GM18519 (cell line): Measurements from ENCODE around the gene POLN.

ENCODE experiments used
- ATAC-seq: cut with Tn5 transposase; IDR thresholded peaks from one replicate; pipeline ENCODE4 v1.9.1; 2021; ENCODE audit warnings: mild to moderate bottlenecking, moderate library complexity; ENCODE audit not compliant: unreplicated experiment, low FRiP score

The POLN gene

DNA sequence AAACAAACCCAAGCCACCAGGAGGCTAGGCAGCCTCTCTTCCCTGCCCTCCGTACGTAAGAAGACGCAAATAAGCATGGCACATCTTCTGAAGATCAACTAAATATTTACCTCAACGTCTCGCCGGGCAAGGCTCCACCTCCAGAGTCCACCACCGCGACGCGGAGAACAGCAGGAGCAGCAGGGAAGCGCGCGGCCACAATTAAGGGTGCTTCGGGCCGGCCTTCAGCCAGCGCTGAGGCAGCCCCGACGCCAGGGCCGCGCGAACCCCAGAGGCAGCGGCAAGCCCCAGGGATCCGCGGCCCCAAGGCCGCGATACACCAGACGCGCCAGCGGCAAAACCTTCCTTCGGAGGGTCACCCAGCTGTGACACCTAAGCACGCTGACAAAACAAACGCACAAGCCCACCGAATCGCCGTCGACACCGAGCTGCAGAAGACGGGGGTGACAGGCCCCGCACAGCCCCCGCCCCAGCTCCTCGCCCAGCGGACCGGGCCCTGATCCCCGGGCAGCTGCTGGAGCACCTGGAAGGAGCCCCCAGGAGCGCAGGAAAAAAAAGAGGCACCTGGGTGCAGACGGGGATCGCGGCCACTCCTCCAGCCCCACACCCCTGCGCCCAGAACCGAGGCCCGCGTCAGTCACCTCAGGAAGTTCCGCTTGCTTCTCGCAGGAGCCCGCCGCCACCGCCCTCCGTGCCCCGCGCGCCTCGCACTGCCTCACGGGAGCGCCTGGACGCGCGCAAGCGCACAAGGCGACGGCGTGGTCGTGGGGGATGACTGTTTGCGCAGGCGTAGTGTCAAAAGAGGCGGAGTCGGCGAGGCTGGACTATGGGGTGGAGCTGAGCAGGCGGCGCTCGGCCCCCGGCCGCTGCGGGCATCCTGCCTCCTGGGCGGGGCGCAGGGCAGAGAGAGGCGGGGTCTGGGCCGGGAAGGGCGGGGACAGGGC lies at the start of gene POLN, which contains the start of gene HAUS3:
Gene POLN, minus strand, starts transcription at position 712 of the 944 bp plus-strand sequence. CDS start 12,890 bp downstream, outside the sequence.
Gene HAUS3, minus strand, starts transcription at position 712 of the 944 bp plus-strand sequence. CDS start 1,175 bp downstream, outside the sequence.
- ATAC-seq: peak; percentile 84

DNA sequence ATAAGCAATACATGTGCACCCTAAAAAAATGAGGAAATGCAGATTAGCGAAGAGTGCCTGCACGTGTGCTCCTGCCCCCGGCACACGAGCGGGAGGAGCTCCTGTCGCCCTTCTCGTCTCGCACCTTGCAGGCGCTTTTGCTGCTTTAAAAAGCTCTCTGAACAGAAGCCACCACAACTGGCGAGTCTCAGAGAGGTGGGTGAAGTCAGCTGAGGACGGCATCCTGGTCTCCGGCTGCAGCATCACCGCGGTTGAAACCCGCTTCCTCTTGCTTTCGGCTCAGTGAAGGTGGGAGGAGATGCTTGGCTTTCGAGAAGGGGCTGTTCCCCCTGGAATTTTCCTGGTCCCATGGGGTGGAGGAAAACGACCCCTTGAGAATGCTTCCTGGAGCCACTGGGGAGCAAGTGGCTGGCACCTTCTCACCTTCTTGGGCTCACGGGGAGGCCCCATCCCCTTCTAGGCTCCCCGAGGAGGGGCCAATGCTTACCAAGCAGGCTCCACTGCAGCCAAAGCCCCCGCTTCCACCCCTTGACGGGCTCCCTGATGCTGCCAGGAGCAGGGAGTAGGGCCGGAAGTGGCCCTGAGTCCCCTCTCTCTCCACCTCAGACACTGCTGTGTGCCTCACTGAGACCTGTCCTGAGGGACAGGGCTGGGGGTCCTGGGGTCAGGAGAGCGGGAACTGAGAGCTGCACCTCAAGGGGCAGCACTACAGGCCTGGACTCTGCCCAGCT lies 49.2 kb upstream of the POLN start:
- no peak for ATAC-seq

DNA sequence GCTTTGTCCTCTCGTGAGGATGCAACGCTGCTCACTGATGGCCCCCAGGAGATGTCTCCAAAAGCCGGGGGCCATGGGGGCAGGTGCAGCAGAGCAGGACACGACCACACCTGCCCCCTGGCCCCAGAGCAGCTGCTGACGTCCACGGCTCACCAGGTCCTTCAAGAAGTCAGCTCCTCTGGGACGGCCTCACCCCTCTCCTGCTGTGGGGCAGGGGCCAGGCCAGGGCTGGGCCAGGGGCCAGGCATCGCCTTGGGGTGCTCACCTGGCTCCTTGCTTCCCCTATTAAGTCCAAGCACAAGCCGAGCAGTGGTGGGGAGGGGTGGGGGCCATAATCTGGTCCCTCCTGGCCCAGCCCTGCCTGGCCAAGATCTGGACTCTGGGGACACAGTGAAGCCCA lies 48.6 kb upstream of the POLN start:
- no peak for ATAC-seq

DNA sequence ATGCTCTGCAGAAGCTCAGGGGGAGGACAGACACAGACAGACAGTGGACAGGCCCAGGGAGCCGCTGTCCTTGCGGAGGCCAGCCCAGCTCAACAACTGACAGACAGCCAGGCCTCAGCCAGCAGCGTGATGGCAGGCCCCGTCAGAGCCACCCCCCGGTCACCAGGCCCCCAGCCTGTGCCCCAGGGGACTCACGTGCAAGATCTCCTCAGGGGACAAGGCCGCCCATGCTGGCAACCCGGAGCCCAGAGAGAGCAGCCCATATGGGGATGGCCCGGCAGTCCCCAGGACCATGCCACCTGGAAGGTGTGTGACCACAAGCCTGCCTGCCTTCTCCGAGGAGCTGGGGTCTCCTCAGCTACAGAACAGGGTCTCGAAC lies 48.0 kb upstream of the POLN start:
- no peak for ATAC-seq

DNA sequence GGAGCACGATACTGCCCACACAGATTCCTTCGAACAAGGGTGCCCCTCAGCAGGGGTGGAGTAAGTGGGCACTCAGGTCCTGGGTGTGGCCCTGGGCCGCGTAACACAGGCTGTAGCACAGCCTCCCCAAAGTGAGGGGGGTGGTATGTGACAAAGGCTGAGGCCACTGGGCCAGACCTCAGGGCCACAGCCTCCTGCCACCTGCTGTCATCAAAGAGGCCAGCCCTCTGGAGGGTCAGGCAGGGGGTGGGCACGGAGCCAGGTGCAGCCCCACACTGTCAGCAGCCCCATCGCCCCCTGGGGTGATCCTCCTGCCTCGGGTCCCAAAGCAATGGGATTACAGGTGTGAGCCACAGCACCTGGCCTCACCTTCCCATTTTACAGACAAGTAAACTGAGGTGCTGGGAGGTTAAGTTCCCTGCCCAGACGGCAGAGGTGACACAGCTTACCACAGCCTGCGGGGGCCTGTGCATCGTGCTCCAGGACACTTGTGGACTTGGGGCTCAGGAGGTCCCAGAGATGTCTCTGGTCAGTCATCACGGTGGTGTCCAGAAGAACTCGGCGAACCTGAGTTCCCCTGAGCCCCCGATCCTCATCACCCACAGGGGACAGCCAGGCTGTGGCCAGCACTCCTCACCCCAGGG lies 47.5 kb upstream of the POLN start:
- ATAC-seq: no peak

DNA sequence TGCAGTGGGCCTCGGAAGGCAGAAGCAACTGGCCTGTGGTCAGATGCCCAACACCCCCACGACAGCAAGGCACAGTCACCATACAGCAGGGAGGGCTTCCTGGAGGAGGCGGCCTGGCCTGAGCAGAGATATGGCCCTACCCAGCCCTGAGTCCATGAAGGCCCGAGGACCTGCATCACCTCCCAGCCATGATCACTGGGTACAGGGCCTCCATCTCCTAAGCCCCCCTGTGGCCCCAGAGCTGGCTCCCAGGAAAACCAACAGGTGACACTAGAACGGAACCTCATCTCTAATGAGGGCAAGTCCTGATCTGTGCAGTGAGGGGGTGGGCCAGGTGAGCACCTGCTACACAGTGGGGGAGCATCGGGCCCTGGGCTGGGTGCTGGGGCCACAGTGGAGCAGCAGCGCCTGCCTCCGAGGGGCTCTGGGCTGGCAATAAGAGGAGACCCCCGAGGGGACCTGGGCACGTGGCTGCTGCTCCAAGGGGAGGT lies 46.2 kb upstream of the POLN start:
- no peak for ATAC-seq

DNA sequence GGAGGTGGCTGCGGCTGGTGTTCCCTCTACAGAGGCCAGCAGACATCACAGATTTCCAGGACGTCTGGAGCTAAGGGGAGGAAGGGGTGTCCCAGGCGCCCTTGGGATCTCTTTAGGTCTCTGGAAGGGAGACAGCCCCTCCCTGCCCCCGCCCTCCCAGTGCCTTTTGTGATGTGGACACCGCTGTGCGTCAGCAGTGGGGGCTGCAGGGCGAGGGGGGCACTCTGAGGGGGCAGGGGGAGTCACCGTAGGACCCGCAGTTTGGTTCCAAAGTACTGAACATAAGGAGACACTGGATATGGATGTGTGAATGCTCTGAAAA lies 45.6 kb upstream of the POLN start:
- no peak for ATAC-seq

DNA sequence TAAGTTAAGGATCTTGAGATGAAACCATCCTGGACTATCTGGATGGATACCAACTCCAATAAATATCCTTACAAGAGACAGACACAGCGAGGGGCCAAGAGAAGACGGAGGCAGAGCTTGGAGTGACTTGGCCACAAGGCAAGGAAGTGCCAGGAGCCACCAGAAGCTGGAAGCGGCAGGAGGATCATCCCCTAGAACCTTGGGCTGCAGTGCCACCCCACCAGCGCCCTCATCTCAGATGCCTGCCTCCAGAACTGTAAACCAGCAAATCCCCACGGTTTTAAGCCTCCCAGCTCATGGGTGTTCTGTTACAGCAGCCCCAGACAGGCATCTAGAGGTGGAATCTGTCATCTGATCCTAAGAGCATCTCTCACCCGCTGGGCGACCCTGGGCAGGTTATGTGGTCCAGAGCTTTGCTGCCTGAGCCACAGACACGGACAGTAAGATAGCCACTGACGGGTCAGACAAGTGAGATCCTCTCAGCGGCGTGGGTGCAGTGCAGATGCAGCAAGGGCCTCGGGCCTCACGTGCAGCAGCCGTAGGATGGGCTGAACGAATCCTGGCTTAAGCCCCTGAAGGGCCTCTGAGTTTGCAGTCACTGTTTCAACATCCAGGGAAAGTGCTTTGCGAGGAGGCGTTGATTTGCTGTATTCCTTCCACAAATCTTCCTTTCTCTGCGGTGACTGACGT lies 45.1 kb upstream of the POLN start:
- ATAC-seq: no peak

DNA sequence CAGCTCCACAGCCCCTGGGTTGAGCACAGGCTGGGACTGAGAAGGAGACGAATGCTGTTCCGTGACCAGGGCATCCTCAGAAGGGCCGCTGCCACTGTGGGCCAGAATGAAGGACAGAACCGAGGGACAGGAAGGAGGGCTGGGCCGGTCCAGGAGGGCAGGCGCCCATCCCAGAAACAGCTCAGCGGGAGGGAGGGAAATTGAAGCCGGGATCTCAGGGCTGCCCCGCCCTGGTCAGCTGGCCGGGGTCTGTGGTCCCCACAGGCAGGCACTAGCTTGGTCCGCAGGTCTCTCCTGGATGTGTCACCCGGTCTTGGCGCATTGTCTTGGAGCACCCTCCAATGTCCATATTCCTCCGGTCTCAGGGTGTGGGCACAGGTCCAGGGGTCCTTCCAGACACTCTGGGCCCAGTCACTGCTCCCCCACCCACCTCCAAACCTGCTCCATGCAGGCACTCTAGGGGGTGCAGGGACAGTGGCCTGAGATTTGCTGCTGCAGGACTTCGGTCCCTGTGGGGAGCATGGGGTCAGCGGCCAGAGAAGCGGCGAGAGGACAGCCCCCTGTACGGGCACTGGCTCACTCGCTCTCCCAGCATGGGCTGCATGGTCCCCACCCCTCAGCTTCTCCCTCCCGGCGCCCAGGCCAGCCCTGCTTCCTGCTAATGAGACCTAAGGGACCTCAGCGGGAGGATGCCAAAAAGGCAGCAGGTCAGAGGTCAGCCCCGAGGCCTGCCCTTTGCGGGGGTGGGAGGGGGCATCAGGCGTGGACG lies 43.9 kb upstream of the POLN start:
- no peak for ATAC-seq

DNA sequence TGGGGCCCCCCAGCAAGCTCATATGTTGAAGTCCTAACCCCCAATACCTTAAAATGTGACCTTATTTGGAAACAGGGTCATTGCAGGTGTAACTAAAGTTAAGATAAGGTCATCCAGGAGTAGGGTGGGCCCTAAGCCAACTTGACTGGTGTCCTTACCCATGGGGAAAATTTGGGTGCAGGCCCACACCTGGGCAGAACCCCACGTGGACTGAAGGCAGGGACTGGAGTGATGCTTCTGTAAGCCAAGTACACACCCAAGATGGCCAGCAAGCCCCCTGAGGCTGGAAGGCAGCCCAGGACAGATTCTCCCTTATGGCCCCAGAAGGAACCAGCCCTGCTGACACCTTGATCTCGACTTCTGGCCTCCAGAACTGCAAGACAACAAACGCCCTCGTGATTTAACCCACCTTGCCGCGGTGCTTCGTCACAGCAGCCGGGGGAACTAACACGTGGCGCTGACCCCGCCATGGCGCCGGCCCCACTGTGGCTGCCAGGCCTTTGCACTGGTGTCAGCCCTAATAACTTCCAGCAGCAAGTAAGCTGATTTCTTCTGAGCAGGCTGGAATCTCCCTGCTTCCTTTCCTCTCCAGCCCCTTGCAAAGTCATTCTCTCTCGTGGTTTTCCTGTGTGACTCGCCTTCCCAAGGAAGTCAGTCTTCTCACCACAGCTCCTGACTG lies 43.2 kb upstream of the POLN start:
- no peak for ATAC-seq

DNA sequence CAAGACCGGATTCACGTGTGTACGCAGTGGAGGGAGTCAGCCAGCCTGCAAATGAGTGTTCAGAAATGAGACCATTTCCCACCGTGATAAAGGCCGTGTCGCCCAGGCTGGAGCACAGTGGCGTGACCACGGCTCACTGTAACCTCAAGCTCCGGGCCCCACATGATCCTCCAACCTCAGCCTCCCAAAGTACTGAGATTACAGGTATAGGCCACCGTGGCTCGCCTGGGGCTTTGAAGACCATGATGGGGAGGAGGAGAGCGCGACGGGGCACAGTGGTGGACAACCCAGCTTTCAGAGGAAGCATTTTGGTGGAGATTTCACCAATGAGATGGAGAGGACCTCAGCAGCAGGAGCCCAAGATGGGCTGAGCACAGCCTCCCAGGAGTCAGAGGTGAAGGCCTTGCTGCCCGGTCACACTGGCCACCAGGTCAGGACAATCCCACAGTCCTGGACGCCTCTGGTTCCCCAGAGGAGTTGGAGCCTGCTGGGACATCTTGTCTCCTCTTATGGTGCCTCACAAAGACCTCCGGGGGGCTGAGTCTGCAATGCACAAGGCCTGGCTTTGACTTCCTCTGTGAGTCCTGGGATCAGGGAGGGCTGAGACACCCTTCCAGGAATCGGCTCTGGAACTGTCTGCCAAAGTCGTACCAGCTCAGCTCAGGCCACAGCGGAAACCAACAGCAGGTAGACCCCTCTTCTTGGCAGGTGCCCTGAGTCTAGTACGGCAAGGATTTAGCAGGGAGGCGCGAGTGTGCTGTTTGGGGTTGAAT lies 42.4 kb upstream of the POLN start:
- ATAC-seq: no peak

DNA sequence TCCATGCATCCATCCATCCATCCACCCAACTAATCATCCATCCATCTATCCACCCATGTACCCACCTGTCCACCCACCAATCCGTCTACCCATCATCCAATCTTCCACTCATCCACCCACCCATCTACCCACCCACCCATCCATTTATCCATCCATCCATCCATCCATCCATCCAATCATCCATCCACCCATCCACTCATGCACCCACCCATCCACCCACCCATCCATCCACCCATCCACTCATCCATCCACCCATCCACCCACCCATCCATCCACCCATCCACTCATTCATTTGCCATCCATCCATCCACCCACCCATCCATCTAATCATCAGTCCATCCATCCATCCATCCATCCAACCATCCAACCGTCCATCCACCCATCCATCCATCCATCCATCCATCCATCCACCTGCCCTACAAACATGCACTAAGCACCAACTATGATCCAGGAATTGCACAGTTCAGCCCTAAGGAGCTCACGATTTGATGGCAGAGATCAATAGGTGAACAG lies 41.3 kb upstream of the POLN start:
- ATAC-seq: no peak

DNA sequence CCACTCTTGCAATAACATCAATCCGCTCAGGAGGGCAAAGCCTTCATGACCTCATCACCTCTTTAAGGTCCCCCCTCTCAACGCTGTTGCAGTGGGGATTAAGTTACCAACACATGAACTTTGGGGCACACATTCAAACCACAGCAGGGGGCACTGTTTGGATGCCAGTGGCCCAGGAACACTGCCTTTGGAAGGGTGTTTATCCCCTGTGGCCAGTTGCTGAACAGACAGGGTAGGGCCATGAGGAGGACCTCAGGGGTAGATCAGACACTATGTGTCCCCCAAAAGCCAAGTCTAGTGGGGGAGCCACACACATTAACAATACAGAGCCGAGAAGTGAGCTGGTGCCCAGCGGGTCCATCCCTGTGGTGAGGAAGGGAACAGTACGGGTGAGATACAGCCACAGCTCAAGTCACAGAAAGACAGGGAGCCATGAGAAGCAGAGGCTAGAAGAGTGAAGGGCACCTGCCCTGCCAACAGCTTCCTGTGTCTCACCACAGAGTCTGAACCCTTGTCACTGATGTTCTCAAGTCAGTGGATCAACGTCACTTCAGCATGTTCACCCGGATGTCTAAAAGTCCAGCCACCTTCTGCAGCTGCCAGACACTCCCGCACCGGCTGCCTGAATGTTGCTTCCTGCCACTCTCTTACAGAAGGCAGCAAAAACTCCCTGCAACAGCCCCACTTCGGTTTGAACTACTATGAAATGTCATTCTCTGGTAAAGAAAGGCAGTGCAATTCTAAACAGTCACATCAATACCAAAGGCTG lies 39.8 kb upstream of the POLN start:
- no peak for ATAC-seq

DNA sequence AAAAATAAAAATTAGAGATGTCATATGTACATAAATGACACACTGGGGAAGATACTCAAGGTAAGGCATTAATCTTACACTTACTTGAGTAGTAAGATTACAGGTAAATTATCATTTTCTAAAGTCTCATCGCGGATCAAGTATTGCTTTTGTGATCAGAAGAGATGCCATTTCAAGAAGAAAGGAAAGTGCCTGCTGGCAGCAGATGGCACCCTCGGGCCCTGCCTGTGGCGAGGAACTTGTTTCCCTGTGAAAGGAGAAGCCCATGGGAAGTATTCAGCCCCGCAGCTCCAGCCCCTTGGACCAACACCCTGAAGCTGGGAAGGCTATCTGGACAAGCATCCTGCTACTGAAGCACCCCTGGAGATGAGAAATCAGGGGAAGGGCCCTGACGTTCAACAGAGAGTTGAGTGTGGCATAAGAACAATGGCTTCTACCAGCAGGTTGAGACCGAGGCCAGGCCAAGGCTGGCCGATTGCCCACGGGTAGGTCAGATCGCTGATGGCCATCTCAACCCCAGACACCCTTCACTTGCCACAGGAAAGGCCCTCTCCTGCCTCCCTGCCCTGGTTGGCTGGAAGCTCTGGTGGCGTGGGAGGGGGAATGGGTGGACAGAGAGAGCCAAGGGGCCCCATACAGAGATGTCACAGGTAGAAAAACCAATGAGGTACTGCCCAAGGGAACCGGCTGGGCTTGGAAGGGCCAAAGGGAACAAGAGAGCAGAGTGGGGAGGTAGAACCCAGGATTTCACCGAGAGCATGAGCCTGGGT lies 38.8 kb upstream of the POLN start:
- no peak for ATAC-seq

DNA sequence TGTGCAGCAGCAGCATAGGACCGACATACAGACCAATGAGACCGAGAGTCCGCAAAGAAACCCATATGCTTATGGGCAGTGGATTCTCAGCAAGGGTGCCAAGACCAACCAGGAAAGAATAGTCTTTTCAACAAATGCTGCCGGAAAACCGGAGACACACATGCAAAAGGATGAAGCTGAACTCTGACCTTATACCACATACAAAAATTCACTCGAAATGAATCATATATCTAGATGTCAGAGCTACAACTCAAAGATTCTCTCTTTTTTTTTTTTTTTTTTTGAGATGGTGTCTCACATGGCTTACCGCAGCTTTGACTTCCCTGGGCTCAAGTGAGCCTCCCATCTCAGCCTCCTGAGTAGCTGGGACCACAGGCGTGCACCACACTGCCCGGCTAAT lies 36.0 kb upstream of the POLN start:
- no peak for ATAC-seq

DNA sequence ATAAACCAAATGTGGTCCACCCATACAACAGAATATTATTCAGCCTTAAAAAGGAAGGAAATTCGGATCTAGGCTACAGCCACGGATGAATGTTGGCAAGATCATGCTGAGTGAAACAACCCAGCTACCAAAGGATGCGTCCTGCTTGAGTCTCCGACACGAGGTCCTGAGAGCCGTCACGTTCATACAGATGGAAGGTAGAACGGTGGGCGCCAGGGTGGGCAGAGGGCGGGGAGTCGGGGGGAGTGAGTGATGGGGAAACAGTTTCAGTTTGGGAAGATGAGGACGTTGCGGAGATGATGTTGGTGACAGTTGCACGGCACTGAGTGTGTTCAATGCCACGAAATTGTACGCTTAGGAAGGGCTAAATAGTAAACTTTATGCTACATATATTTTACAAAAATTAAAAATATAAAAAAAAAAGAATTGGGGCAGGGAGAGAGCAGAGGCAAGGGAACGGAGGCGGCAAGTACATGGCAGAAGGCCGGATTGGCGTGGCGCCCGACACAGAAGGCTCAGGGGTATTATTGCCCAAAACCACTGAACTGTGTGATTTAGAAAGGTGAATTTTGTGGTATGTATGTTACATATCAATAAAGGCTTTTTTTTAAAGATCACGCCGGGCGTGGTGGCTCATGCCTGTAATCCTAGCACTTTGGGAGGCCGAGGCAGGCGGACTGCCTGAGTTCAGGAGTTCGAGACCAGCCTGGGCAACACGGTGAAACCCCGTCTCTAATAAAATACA lies 34.8 kb upstream of the POLN start:
- no peak for ATAC-seq
